ENCODE data around the gene THBS1. TPM values are rescaled to one million over a fixed set of nuclear protein-coding genes. Genes with fewer than 3 reads are reported as not detected.

The THBS1 gene
- total RNA-seq, 1 donor from 2014 or later, result 725 TPM

- Histone ChIP-seq H3K36me3 (peaks cover 15 to 70% of the 10 kb centered on the region in 2 donors), H3K9me3 (no peaks in the 10 kb centered on the region), H3K4me3 (no peak overlapping the region), H3K27me3 (no peaks in the 10 kb centered on the region), H3K27ac (no peak overlapping the region), H3K4me1 (no peaks in the 10 kb centered on the region)
- intact Hi-C loops (cut with DNase I), result loop anchor here (10.0 kb wide), 1 partner anchor 161 kb away; no protein-coding TSS in a partner anchor
- TF ChIP-seq CTCF (IDR thresholded peaks at IDR 0.05), result no peak
- DNase-seq (ENCODE audit: low spot score in 2 of 2), result no peak
Measured at GRCh38 chr15:39593656-39594445, 13.0 kb downstream of the THBS1 start.

GRCh38 chr15:39594446-39595337 is 13.8 kb downstream of the THBS1 start:
- peaks cover 9 to 61% of the 10 kb centered on the region in 2 donors for H3K36me3 ChIP-seq
- DNase-seq (ENCODE audit: low spot score in 2 of 2), result no peak

GRCh38 chr15:39595338-39596221 is 14.7 kb downstream of the THBS1 start:
- H3K4me3 ChIP-seq, result no peak overlapping the region
- H3K27ac ChIP-seq, result no peak overlapping the region
- intact Hi-C loops (cut with DNase I), result loop anchor here (10.0 kb wide), 1 partner anchor 159 kb away; no protein-coding TSS in a partner anchor
- no peaks in the 10 kb centered on the region for H3K9me3 ChIP-seq
- no peak for TF ChIP-seq CTCF (IDR thresholded peaks at IDR 0.05)
- peaks cover 5 to 52% of the 10 kb centered on the region in 2 donors for H3K36me3 ChIP-seq
- no peaks in the 10 kb centered on the region for H3K27me3 ChIP-seq
- H3K4me1 ChIP-seq, result no peaks in the 10 kb centered on the region
- no peak for DNase-seq (ENCODE audit: low spot score in 2 of 2)

More at GRCh38 chr15:39594446-39595337, 13.8 kb downstream of the THBS1 start:
- intact Hi-C loops (cut with DNase I), result loop anchor here (10.0 kb wide), 1 partner anchor 160 kb away; no protein-coding TSS in a partner anchor
- Histone ChIP-seq H3K4me1 (no peaks in the 10 kb centered on the region), H3K27ac (no peak overlapping the region), H3K27me3 (no peaks in the 10 kb centered on the region), H3K4me3 (no peak overlapping the region), H3K9me3 (no peaks in the 10 kb centered on the region)
- TF ChIP-seq CTCF (IDR thresholded peaks at IDR 0.05), result no peak

GRCh38 chr15:39596358-39597051 is 15.6 kb downstream of the THBS1 start:
- no peak for TF ChIP-seq CTCF (IDR thresholded peaks at IDR 0.05)
- Histone ChIP-seq H3K4me1 (no peaks in the 10 kb centered on the region), H3K9me3 (no peaks in the 10 kb centered on the region), H3K4me3 (no peak overlapping the region), H3K36me3 (peaks cover 5 to 43% of the 10 kb centered on the region in 2 donors), H3K27ac (no peak overlapping the region), H3K27me3 (no peaks in the 10 kb centered on the region)
- intact Hi-C loops (cut with DNase I), result loop anchor here (10.0 kb wide), 1 partner anchor 158 kb away; no protein-coding TSS in a partner anchor
- no peak for DNase-seq (ENCODE audit: low spot score in 2 of 2)
